ENCODE results near the gene FRA10AC1.
A peak's percentile ranks its signal among the peaks of the same experiment; 100 is the strongest.

Gene FRA10AC1, protein sequence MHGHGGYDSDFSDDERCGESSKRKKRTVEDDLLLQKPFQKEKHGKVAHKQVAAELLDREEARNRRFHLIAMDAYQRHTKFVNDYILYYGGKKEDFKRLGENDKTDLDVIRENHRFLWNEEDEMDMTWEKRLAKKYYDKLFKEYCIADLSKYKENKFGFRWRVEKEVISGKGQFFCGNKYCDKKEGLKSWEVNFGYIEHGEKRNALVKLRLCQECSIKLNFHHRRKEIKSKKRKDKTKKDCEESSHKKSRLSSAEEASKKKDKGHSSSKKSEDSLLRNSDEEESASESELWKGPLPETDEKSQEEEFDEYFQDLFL

DNA sequence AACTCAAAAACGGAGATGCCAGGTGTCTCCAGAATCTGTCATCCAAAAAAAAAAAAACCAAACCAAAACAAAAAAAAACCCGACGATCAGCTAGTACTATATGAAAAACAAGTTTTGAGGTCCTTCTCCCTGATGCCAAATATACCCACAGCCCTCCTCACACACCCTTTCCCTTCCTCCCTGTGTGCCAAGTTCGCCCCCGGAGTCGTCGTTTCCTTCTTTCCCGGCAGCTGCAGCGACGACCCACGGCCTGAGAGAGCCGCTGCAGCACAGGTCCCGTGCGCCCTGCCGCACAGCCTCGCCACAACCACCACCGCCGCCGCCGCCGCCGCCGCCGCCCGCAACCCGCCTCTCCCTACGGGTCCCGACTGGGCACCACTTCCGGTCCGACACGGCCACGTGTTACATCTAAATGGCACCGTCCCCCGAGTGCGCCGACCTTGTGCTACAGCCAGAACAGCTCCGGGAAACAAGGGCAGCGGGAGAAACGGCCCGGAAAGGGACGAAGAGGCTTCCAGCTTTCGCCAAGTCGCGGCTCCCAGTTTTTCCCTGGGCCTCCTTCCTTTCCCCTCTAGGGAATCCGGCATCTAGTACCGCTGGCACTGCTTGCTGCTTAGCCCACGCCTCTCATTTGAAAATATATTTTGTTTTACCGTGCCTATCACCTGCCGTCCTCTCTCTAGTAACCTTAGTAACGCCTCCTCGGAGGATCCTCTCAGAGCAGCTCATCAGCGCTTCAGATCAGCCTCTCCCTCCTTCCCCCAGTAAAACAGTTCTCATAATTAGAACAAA lies at the start of gene FRA10AC1:
Gene FRA10AC1, minus strand, starts transcription at position 383 of the 792 bp plus-strand sequence. CDS start 2,486 bp downstream, outside the sequence.
- DNase-seq = peak; percentile 52

DNA sequence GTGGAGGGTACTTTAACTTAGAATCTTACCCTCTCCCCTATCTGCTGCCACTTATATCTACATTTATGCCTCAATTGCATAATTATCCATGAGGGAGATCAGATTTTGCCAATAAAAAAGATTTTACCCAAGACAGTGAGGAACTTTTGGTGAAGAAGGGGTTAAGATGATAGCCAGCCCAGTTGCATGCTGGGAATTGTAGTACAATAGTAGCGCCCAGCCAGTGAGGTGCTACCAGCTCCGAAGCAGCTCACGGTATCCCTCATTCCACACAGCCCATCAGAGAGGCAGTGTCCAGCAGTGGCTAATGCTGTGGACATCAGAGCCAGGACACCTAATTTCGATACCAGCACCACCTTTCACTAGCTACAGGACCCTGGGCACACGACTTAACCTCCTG lies 49.4 kb upstream of the FRA10AC1 start:
- no peak for DNase-seq

DNA sequence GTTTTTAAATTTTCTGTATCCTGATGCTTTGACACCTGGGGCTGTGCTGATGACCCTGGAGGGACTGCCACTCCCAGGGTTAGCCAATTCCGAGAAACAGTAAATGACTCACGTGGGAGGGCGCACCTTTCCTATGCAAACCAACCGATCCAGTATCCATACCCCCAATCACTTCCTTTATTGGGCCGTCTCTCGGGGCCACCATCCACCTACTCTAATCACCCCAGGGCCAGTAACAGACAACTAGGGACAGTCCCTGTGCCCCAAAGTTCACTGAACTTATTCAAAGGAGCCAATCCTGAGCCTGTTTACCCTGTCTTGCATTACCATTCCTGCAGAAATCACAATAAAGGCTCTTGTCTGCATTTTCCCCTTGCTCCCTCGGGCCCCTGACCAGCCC lies 48.7 kb upstream of the FRA10AC1 start:
- no peak for DNase-seq

DNA sequence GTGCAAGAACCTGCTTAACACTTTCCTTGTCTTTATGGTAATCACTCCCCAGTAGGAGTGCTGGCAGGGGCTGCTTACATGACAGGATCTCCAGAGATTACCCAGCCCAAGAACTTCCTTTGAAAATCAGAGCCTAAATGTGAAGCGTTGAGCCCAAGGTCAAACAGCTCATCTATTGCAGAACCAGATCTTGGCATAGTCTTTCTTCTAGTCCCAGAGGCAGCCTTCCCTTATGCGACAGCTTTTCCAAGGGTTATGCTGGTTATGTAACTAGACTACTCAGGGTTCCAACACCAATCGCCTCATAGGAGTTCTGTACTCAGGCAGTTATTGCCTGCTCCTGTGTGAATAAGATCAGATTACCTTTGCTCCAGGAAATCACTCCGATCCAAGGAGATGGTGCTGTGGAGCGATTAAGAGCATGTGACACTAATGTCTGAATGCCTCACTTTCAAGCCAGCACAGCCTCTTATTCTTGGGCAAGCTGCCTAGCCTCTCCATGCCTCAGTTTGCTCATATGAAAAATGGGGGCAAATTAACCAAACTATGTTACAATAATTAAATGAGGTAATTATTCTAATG lies 46.9 kb upstream of the FRA10AC1 start:
- DNase-seq = peak; percentile 16

DNA sequence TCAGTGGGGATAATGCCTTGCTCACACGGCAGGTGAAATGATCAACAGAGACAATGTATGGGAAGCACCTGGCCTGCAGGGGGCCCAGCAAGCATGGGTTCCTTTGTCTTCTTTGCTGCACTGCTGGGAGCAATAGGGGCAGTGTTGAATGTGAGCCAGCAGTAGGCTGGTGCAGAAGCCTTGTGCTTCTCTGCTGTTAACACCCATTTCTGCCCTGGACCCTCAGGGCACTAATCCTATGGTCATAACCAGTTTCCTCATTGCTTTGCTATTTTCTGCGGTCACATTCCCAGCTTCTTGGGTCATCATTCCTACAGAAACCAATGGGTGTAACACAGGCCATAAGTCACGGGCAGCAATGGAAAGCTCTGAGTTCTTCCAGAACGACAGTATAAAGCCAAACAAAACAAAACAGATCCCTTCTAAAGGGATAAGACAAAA lies 44.5 kb upstream of the FRA10AC1 start:
- DNase-seq = no peak

DNA sequence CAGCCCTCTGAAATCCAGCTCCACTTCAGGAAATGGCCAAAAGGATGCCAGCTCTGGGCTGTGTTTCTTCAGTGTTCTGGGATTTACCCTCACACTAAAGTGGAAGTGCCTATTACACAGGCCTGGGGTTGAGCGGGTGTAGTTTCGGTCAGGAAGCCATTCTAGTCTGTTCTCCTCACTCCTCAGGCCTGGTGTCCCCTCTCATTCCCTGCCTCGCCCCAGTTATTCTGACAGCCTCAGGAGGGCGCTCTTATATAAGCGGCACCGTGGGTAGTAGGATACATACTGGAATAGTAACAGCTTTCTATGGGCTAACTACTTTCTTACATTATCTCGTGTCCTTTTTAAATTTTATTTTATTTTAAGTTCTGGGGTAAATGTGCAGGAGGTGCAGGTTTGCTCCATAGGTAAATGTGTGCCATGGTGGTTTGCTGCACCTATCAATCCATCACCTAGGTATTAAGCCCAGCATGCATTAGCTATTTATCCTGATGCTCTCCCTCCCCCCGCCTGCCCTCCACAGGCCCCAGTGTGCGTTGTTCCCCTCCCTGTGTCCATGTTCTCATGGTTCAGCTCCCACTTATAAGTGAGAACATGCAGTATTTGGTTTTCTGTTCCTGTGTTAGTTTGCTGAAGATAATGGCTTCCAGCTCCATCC lies 43.1 kb upstream of the FRA10AC1 start:
- DNase-seq = no peak

DNA sequence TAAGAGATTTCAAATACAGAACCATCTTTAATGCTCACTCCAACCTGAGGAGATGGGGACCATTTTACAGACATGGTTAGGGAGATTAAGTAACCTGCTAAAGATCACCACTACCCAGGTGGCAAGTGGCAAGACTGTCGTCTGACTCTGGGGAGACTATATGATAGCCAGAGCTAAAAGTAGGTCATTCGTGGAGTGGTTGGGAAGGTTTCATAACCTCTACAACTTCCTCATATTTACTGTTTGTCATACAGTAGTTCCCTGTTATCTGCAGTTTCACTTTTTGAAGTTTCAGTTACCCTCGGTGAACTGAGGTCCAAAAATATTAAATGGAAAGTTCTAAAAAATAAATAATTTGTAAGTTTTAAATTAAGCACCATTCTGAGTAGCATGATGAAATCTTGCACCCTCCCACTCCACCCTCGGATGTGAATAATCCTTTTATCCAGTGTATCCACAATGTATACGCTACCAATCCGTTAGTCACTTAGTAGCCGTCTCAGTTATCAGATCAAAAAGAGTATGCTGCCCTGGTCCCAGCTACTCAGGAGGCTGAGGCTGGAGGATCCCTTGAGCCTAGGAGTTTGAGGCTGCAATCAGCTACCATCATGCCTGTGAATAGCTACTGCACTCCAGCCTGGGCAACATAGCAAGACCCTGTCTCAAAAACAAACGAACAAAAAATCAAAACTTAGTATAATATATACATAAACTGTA lies 40.4 kb upstream of the FRA10AC1 start:
- no peak for DNase-seq

DNA sequence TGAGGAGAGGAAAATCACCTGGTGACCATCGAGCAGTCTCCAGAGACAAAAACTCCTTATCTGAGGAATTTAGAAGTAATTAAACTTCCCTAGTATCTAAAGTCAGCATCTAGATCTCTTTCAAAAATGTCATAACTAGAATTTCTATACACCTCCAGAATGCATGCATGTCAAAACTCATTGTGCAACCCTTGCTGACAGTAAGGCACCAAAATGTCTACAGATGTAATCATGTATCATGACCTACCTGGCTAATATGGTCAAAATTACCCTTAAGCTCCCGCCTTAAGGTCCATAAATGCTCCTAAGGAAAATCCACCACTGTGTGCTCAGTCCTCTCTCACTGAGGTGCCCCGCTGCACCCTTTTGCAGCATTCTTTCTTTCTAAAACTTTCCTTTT lies 39.0 kb upstream of the FRA10AC1 start:
- no peak for DNase-seq

DNA sequence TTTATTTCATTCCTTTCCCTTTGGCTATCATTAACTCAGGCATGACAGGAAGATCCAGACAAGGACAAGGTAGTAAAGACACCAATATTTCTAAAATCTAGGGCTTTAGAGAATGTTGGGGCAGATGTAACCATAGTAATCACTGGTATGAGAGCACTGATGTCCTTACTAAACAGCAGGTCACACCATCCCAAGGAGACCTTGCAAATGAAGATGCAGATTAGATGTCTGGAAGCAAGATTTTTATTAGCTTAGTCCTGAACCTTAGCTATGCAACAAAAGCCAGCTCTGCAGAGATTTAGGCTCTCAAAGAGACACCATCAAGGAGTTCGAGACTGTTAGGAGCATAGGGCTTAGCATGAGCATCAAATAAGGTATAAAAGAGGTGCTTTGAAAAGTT lies 23.6 kb upstream of the FRA10AC1 start:
- DNase-seq = no peak

DNA sequence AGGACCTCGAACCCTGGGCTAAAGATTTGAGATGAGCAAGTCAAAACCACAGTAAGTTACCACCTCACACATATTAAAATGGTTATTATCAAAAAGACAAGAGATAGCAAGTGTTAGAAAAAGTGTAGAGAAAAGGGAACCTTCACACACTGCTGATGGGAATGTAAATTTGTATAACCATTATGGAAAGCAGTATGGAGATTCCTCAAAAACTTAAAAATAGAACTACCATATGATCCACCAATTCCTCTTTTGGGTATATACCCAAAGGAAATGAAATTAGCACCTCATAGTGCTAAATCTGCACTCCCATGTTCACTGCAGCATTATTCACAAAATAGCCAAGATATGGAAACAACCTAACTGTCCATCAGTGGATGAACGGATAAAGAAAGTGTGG lies 20.8 kb upstream of the FRA10AC1 start:
- no peak for DNase-seq

DNA sequence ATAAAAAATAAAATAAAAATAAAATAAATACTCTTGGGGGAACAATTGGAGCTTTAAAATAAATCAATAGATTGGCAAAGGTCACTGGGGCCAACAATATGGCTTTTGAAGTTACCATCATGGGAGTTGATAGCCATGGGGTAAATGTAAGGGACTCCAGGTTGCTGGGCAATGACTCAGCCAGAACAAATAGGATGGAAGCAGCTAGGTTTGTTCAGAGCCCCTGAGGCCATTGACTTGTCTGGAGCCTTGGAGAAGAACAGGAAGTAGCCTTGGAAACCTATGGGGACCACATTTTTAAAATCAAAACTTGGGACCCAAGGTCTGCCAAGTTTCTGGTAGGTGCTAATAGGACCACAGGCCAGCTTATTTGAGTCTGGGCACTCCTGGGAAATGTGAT lies 20.2 kb upstream of the FRA10AC1 start:
- DNase-seq = no peak

DNA sequence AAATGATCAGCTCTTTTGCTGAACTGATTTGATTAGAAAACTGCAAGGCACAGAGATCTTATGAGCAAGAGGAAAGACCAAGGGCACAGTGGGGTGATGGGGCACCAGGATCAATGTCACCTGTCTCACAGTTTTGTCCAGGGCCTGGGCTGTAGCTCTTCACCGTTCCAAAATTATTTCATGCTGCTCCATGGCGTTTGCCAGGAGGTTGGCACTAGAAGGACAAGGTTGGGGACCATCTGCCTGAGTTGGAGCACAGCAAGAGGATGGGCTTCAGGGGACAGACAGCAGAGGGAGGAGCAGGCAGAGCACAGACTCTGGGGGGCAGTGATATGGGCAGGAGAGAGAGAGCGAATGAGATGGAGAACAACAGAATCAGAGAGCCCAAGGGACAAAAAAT lies 17.5 kb upstream of the FRA10AC1 start:
- DNase-seq = no peak

DNA sequence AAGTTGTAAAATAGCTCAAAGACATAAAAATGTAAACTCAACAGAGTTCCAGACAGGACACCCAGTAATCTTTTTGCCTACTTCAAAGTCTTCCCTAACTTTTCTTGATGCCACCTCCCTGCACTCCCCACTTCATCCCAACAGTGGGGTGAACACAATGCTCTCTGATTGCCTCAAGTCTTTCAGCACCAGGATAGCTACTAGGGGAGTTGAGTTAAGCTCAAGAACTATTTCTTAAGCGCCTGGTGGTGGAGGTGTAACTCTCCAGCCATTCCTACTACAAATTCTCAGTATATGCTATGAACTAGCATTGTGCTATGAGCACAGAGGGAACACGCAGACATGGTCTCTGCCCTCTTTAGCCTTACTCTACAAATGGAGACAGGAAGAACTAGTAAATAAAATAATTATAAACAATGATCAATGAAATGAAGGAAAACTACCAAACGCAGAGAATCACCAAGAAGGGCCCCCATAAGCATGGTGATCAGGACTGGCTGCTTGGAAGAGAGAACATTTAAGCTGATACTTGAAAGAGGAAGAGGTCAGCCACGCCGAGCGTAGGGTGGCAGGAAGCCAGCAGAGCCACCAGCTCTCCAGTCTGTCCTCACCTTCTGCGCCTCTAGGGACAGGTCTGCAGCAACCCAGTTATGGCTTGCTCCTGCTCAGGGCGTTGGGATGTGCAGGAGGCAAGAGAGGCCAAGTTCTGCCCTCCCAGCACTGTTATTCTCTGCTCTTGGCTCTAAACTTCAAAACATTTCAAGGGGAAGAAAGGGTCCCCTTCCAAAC lies 16.7 kb upstream of the FRA10AC1 start:
- no peak for DNase-seq

DNA sequence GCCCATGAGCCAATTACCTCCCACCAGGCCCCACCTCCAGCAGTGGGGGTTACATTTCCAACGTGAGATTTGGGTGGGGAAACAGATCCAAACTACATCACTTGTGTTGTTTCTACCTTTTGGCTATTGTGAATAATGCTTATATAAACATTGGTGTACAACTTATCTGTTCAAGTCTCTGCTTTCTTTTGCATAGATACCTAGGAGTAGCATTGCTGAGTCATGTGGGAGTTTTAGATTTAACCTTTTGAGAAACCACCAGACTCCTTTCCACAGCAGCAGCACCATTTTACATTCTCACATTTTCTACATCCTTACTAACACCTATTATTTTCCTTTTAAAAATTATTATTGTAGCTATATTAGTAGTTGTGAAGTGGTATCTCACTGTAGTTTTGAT lies 14.4 kb upstream of the FRA10AC1 start:
- DNase-seq = no peak

DNA sequence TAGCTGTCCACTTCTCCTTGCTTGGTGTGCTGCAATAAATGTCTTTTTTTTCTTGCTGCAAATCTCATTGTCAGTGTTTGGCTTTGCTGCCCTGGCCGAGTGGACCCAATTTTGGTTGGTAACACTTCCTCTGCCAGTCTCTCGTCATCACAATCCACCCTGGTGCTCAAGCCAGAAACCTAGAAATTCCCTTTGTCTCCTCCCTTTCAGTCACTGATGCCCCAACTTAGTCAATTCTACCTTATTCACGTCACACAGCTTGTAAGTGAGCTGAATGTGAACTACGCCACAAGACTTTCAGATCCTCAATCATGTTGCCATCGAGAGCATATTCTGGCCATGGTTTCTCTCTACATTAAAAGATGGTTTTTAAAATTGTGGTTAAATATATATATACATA lies 13.0 kb upstream of the FRA10AC1 start:
- no peak for DNase-seq

DNA sequence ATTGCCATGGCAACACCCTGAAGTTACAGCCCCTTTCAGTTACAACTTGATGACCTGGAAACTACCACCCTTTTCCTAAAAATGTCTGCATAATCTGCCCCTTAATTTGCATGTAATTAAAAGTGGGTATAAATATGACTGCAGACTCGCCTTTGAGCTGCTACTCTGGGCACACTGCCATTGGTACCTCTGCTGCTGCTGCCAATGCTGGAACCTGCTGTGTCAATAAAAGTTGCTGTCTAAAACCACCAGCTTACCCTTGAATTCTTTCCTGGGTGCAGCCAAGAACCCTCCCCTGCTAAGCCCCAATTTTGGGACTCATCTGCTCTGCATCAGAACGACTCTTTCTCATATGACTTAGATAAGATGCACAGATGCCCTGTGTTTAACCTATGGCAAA lies 10.2 kb upstream of the FRA10AC1 start:
- DNase-seq = no peak

DNA sequence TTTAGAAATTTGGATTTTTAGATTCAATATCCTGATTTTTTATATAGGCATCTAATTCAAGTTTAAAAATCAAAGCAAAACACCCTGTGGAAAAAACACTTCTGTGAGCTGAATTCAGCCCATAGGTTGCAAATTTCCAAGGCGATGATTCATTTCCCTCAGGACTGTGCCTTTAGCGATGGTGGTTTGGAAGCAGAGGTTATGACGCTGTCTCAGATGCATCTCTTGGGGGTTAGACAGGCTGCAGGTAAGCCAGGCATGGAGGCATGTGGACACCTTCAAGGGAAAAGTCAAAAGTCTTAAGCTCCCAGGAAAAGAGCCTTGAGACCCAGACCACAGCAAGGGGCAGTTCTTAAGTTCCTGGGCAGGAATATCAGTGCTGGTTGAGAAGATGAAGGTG lies 9.5 kb upstream of the FRA10AC1 start:
- no peak for DNase-seq

DNA sequence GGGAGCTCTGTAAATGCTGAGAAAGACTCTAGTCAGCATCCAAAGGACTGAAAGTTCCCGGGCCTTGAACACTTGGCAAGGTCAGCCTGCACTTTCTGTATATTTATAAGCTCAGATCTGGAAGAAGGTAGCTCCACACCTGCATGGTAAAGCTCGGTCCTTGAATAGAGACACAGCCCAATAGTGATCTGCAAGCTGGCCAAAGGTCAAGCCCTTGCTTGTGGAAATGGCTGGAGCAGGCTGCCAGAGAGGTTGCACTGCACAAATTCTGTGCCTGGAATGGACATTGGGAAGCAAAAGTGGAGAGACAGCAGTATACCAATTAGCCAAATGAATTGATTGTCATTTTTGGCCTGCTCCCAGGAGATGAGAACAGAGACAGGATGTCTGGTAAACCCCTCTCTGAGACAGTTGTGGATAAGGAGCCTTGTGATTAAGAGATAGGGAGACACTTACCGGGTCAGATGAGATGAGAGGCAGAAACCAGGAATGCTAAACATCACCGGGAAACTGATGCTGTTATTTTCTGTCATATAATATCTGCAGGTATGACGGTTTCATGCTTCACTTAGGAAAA lies 8.0 kb upstream of the FRA10AC1 start:
- DNase-seq = no peak

DNA sequence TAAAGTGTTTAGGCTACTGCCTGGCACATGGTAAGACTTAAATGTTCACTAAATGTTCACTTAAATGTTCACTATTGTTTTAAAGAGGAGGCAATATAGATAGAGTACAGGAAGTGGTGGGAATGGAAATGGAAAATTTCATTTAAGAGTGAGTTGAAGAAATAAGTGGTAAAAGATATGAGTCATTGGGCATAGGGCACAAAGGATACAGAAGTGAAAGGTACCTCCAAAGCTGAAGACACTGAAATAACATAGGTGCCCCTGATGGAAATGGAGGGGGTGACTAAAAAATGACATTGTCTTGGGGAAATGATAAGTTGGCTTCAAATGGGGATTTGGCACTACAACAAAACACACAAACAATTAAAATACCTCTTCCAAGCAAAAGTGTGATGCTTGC lies 5.2 kb upstream of the FRA10AC1 start:
- no peak for DNase-seq

DNA sequence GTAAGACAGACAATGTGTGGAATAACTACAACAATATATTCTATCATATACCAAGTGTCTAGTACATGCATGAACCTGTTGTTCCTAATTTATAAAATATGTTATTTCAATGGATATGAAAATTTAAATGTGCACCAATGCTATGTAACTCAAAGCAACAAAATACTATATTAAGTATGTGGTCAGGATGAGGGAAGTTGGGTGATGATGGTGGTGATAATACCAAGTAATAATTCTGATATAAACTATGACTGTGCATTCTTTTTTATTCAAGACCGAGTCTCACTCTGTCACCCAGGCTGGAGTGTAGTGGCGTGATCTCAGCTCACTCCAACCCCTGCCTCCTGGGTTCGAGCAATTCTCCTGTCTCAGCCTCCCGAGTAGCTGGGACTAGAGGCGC lies 2.1 kb upstream of the FRA10AC1 start:
- DNase-seq = no peak

DNA sequence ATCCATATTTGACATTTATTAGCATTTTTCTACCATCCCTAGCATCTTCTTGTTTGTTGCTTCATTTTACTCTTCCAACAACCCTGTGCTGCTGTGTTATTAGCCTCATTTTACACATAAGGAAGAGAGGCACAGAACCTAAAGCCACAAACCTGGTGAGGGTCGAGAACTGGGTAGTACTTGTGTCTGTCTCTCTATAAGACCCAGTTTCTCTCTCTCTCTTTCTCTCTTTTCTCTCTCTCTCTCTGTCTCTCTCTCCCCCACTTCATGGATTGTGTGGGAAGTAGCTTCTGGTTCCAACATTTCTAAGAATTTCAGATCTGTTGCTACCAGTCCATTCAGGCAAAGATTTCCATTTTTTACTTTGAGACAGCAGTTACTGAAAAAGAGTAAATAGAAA lies 1.4 kb upstream of the FRA10AC1 start:
- no peak for DNase-seq

DNA sequence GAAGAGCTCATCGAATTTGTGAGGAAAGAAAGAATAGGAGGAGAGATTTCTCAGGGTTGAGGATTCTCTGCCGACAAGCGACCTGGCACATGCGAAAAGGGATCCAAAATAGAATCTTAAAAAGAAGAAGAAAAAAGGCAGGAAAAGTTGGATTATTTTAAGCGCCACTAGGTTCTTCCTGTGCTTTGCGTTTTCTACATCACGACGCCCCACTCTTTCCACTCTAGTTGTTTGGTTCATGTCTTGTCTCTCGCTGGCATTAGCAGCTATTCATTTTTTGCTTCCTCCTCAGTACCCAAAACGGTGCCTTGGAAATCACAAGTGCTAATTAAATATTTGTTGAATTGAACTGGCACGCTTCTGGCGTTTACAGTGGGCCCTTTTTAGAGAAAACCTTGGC lies 674 bp upstream of the FRA10AC1 start:
- no peak for DNase-seq

All from NCI-H187 treated with DMSO at 0.1 percent for 48 hours (cell line).